GF-D8 (cell line): ENCODE measurements around the gene IFI27.

Experiments used
- DNase-seq: peaks from one replicate; lab custom pipeline; 2025; lab: John Stamatoyannopoulos, UW

Gene IFI27

GRCh38 chr14:94102768-94103482, 7.6 kb upstream of the IFI27 start:
- no peak for DNase-seq

- no peak for DNase-seq
Measured at GRCh38 chr14:94103554-94104150, 6.9 kb upstream of the IFI27 start.

- DNase-seq, result no peak
Measured at GRCh38 chr14:94104731-94105130, 5.8 kb upstream of the IFI27 start.

- no peak for DNase-seq
Measured at GRCh38 chr14:94109915-94110250, 653 bp upstream of the IFI27 start.

GRCh38 chr14:94111276-94112095, 950 bp downstream of the IFI27 start:
- no peak for DNase-seq

- no peak for DNase-seq
Measured at GRCh38 chr14:94112513-94113063, 2.1 kb downstream of the IFI27 start.

- no peak for DNase-seq
Measured at GRCh38 chr14:94113073-94113472, 2.5 kb downstream of the IFI27 start.

GRCh38 chr14:94113490-94113889, 3.0 kb downstream of the IFI27 start:
- no peak for DNase-seq

GRCh38 chr14:94113908-94114588, 3.5 kb downstream of the IFI27 start:
- DNase-seq, result no peak

- no peak for DNase-seq
Measured at GRCh38 chr14:94114589-94115057, 4.1 kb downstream of the IFI27 start.

GRCh38 chr14:94115058-94115591, 4.6 kb downstream of the IFI27 start:
- no peak for DNase-seq

GRCh38 chr14:94115631-94116030, 5.1 kb downstream of the IFI27 start:
- no peak for DNase-seq

GRCh38 chr14:94116701-94117100, 6.2 kb downstream of the IFI27 start:
- no peak for DNase-seq

- DNase-seq, result no peak
Measured at GRCh38 chr14:94117856-94118255, 7.3 kb downstream of the IFI27 start.

- DNase-seq, result no peak
Measured at GRCh38 chr14:94119071-94119470, 8.5 kb downstream of the IFI27 start.

GRCh38 chr14:94120667-94121340, 10.3 kb downstream of the IFI27 start:
- DNase-seq, result no peak

GRCh38 chr14:94121485-94121884, 10.9 kb downstream of the IFI27 start:
- DNase-seq, result no peak

GRCh38 chr14:94122438-94122837, 11.9 kb downstream of the IFI27 start:
- no peak for DNase-seq

- no peak for DNase-seq
Measured at GRCh38 chr14:94123296-94123695, 12.8 kb downstream of the IFI27 start.

GRCh38 chr14:94123868-94124267, 13.3 kb downstream of the IFI27 start:
- DNase-seq, result no peak
